Retinal pigment epithelial cell (primary cell): Measurements from ENCODE around the gene MZT2B.
A peak's percentile ranks its signal among the peaks of the same experiment; 100 is the strongest.
"Not testable (repeated sequence)": the region's sequence is repeated elsewhere in the genome, so short reads cannot be mapped to it uniquely, and the experiment has no call there.

ENCODE experiments used
- DNase-seq: peaks from one replicate; pipeline ENCODE4 v3.0.0-alpha.2; 2010; ENCODE audit warnings: low read depth
- H3K4me3 ChIP-seq: 2 replicates; pipeline ENCODE4 v1.5.1; 2011; ENCODE audit warnings: mild to moderate bottlenecking, low read length, control low read depth, moderate library complexity
- TF ChIP-seq, protein P1 (sequence below): conservative IDR thresholded peaks from 2 replicates; pipeline ENCODE4 v1.5.1; 2011; ENCODE audit warnings: low read depth, low read length, control low read depth, inconsistent platforms

Gene MZT2B

GRCh38 chr2:130165293-130166016, 16.6 kb upstream of the MZT2B start:
- TF ChIP-seq, protein P1, sequence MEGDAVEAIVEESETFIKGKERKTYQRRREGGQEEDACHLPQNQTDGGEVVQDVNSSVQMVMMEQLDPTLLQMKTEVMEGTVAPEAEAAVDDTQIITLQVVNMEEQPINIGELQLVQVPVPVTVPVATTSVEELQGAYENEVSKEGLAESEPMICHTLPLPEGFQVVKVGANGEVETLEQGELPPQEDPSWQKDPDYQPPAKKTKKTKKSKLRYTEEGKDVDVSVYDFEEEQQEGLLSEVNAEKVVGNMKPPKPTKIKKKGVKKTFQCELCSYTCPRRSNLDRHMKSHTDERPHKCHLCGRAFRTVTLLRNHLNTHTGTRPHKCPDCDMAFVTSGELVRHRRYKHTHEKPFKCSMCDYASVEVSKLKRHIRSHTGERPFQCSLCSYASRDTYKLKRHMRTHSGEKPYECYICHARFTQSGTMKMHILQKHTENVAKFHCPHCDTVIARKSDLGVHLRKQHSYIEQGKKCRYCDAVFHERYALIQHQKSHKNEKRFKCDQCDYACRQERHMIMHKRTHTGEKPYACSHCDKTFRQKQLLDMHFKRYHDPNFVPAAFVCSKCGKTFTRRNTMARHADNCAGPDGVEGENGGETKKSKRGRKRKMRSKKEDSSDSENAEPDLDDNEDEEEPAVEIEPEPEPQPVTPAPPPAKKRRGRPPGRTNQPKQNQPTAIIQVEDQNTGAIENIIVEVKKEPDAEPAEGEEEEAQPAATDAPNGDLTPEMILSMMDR: no peak
- no peak overlapping the region for H3K4me3 ChIP-seq
- no peak for DNase-seq

DNA sequence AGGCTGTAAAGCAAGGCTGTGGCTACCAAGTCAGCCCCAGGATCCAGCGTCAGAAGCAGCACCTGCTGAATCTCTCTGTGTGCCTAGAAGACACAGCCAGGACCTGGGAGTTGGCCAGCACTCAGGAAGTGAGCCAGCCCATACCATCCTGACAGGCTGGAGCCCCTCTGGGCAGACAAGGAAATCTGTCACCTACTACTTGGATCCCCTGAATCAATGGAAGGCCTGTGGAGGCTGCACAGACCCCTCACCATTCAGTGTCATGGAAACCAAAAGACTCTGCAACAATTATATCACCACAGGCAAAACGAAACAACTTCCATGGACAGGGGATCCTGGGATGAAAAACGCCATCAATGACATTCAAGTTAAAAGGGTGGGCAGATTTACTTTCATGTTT, 15.5 kb upstream of the MZT2B start:
- DNase-seq, H3K4me3 ChIP-seq: not testable (repeated sequence)

DNA sequence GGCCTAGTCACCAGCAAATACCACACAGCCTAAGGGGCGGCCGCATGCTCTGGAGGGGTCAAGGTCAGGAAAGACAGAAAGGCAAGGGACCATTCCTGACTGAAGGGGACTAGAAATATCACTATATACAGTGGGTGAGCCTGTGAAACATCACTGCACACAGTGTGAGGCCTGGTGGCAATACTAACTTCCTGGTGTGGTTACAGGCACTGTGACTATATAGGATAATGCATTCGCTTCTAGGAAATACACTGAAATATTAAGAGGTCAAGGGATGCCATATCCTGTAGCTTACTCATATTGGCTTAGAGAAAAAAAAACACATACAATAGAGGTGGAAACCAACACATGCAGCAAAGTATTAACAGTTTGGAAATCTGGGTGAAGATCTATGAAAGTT, 12.9 kb upstream of the MZT2B start:
- not testable (repeated sequence) for H3K4me3 ChIP-seq, DNase-seq

DNA sequence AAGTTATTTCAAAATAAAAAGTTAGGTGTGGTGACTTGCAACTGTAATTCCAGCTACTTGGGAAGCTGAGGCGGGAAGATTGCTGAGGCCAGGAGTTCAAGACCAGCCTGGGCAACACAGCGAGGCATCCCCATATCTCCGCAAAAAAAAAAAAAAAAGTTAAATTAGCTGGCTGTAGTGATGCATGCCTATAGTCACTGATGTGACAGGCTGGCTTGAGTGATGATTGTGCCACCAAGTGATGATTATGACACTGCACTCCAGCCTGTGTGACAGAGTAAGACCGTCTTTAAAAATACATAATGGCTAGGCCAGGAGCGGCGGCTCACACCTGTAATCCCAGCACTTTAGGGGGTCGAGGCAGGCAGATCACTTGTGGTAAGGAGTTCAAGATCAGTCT, 12.2 kb upstream of the MZT2B start:
- no peak for DNase-seq
- TF ChIP-seq, protein P1: no peak
- no peak overlapping the region for H3K4me3 ChIP-seq

- H3K4me3 ChIP-seq, DNase-seq: not testable (repeated sequence)
Observed at GRCh38 chr2:130174866-130175265, 7.2 kb upstream of the MZT2B start.

- peak overlapping the region; percentile 87 for H3K4me3 ChIP-seq
Observed at GRCh38 chr2:130180404-130181324, 1.4 kb upstream of the MZT2B start.

GRCh38 chr2:130181325-130181879, 660 bp upstream of the MZT2B start, which contains the start of gene SMPD4:
Gene SMPD4, minus strand, starts transcription at chr2:130181602. Its CDS starts 5,010 bp downstream, at chr2:130176592.
- TF ChIP-seq, protein P1: no peak
- peak within 1 kb of the TSS; percentile 87 for H3K4me3 ChIP-seq
- DNase-seq: peak; percentile 74

More at GRCh38 chr2:130180404-130181324, 1.4 kb upstream of the MZT2B start:
- not testable (repeated sequence) for DNase-seq

DNA sequence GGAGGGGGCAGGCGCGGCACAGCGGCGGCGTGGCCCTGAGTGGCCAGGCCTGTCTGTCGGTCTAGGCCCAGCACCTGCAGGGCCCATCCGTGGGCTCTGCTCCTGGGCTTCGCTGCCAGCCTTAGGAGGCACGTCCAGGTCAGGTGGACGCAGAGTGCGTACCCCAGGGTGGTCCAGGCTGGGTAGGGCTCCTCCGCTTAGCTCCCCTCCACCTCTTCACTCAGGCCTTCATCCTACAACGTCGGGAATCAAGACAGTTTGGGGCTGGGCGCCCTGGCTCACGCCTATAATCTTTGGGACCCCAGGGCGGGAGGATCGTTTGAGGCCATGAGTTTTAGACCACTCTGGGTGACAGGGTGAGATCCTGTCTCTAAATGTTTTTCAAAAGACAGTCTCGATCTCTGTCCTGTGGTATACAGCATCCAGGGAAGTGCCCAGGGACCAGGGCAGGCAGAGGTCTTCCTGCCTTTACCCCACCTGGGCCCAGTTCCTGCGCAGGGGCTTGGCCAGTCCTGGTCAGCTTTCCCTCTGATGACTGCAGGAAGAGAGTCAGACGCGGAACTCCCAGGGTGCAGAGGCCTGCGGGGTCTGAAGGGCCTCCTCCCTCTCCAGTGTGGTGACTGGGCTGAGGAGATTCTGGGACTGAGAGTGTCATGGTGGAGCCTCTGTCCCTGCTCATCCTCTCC, 907 bp downstream of the MZT2B start:
- peak overlapping the region; percentile 53 for H3K4me3 ChIP-seq
- DNase-seq: not testable (repeated sequence)

DNA sequence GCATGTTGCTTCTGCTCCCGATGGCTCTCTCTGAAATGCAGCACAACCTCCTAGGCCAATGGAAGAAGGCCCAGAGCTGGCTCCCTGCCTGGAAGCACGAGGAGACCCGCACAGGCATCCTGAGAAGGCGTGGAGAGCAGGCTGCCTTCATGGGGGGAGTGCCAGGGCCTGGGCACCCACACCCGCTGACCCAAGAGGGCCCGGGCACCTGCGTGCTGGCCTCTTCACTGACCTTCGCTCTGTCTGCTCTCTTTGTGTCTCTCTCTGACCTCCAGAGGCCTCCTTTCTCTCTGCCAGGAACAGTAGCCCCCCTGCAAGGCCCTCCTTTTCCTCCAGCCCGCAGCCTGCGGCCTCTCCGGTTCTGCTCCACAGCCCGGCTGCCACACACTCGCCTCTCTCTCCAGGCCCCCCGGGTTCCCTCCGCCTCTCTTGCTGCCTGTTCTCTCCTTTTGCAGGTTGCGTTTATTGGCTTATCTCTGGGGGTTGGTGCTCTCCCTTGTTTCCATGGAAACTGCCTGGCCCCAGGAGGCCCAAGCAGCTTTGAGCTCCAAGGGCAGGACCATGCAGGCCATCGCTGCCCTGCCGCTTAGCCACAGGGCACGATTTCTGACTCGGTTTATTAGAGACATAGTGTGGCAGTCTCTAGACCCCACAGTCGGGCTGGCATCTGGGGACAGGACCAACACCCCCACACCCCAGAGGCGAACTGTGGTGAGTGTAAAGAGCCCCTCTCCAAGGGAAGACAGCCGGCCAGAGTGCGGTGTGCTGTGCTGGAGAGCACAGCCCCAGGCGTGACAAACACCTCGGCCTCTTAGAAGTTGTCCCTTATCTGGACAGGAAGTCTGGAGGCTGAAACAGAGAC, 1.7 kb downstream of the MZT2B start:
- peak overlapping the region; percentile 53 for H3K4me3 ChIP-seq
- DNase-seq: peak; percentile 27
- TF ChIP-seq, protein P1: no peak
